ENCODE data around the gene RAB11FIP3.

DNA sequence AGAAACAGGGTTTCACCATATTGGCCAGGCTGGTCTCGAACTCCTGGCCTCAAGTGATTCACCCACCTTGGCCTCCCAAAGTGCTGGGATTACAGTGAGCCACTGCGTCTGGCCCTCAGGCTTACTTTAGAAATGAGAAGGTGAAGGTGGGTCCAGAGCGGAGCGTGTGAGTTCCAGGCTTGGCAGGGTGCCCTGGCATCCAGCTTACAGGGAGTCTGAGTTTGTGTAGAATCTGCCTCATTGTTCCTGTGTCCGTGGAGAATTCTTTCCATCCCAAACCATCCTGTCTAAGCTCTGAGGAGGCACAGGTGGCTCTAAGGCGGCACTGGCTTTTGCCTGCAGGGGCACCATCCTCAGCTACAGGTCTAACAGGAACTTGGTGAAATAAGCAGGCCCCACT is 50.6 kb downstream of the RAB11FIP3 start:
- TF ChIP-seq GATA2 (IDR thresholded peaks at IDR 0.05; ENCODE audit: low read depth, low read length) (no peak), GATA3 (IDR thresholded peaks at IDR 0.05; ENCODE audit: low read depth, low read length) (no peak)
